Measurements from ENCODE around the gene CDH12.
"Not testable (repeated sequence)": the region's sequence is repeated elsewhere in the genome, so short reads cannot be mapped to it uniquely, and the experiment has no call there.

CDH12 gene

DNA sequence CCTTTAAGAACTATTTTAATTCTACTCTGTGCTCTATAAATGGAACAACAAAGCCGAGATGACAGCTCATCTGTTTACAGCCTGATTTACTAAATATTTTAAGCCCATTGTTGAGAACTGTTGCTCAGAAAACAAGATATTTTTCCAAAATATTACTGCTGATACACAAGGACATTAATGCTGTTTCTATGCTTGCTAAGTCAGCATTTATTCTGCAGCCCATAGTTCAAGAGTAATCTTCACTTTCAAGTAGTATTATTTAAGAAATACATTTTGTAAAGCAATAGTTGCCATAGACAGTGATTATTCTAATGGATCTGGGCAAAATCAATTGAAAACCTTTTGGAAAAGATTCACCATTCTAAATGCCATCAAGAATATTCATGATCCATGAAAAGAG lies 208.3 kb downstream of the CDH12 start:
- no peak for DNase-seq

DNA sequence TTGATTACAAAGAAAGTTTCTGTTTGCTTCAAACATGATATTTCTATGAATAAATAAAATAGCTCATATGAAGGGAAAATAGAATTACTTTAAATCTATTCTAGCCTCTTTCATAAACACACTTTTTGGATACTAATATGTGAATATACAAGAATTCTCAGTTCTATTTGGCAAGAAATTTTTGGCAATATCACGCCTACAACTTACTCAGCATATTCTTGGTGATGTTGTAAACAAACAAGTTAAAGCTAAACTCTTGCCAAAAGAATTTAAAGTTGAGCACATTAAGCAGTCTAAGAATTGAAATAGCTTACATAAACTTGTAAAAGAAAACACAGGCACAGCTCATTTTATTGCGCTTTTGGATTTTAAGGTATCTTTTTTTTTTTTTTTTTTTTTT lies 209.8 kb downstream of the CDH12 start:
- no peak for DNase-seq

DNA sequence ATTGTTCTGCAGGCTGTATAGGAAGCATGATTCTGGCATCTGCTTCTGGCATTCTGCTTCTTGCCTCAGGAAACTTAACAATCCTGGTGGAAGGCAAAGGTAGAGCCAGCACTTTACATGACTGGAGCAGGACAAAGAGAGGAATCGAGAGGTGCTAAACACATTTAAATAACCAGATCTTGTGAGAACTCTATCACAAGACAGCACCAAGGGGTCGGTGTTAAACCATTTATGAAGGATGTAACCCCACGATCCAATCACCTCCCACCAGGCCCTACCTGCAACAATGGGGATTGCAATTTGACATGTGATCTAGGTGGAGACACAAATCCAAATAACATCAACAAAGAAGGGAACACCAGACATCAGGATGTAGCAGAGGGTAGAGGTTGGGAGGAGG lies 221.5 kb downstream of the CDH12 start:
- DNase-seq, result no peak

DNA sequence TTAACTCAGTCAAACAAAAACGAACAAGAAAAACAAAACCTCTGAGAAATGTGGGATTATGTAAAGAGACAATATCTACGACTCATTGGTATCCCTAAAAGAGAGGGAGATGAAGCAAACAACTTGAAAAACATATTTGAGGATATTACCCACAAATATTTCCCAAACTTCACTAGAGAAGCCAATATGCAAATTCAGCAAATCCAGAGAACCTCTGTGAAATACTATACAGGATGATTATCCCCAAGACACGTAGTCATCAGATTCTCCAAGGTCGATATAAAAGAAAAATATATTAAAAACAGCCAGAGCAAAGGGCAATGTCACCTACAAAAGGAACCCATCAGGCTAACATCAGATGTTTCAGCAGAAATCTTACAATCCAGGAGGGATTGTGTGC lies 226.1 kb downstream of the CDH12 start:
- DNase-seq, result no peak

DNA sequence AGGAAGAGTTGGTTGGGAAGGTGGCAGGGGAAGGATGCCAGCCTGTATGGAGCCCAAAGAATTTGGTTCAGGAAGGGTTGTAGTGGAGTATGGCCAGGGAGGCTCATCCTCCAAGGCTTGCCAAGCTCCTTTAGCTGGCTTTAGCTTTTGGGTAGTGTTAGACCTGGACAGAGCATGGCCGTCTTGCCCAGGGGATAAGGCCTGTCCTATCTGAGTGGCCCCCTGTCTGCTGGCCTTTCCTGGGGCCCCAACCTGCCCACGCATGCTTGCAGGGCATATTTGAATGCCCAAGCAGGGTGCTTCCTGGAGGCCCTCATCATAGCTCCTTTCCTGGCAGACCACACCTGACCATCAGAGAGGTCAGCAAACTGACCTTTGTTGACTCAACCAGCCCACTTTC lies 227.7 kb downstream of the CDH12 start:
- no peak for DNase-seq

DNA sequence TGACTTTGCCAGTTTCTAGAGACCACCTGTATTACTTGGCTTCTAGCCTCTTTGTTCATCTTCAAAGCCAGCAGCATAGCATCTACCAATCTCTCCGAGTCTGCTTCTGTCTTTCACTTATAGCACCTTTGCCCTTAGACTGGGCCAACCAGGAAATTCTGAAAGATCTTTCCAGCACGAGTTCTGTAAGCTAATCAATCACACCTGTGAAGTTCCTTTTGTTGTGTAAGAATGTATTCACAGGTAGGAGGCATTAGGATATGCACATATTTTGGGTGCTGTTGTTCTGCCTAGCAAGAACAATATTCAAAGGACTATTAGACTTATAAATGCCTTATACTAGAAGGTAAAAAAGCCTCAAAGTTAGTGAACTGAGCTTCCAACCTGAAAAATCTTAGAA lies 232.1 kb downstream of the CDH12 start:
- no peak for DNase-seq

DNA sequence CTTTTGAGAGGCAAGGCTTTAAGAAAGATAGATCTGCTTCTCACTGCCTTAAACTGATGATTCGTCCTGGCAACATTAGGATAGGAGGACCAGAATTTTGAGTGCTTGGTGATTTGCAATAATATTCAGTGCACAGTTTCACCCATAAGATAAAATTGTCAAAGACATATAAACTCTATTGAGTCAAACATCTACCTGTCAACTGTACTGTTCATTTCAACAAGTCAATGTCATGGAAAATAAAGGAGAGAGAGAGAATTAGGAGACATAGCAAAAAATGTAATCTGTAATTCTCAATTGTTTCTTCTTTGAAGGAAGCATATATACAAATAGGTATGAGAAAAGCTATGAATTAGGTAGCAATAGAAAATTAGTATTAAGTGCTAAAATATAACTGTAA lies 237.2 kb downstream of the CDH12 start:
- no peak for DNase-seq

DNA sequence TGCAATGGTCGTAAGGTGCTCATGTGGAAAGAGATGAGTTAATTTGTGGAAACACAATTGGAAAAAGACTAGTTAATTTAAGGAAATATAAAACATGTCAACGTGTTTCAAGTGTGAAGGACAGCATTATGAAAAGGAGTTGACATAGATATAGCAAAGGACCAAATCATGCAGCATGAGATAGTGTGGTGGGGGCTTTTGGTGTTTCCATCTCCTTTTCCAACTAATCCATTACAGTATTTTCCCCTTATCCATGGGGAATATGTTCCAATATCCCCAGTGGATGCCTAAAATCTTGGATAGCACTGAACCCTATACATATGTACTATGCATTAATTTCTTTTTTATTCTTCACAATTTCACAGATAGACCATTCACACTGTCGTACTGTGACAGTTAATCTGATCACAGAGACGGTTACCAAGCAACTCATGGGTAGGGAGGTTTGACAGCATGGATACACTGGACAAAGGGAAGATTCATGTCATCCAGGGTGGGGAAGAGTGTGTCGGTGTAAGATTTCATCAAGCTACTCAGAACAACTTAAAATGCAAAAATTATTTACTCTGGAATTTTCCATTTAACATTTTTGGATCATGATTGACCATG lies 238.6 kb downstream of the CDH12 start:
- DNase-seq, result no peak

DNA sequence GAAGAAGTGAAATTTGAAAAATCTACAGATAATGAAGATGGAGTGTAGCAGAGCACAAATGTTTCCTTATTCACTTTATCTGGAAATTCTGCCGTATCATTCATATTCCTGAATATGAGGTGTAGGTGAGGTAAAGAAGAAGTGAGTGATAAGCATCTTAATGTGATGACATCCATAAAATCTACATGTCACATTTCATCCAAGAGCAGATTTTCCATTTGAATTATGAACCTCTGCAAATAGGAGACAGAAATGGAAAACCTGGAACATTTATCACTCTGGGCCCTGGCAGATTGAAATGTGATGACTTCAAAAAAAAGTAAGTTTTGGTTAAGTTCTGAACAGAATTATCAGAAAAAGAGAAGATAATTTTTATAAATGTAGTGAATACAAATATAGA lies 240.2 kb downstream of the CDH12 start:
- no peak for DNase-seq

DNA sequence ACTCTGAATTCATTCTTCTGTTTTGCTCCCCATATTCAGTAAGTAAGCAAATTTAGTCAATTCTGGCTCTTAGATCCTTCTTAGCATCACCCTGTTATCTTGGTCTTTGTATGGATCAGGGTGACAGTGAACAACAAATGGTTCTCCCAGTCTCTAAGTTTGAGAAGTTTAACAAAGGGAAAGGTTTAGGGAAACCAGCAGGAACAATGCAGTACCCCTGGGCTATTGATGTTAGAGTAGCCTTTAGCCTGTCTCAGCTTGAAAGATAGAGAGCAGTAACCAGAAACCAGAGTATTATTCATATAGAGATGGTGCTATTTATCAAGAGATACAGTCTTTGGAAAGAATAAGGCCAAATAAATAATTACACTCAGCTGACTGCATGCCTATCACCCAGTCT lies 241.8 kb downstream of the CDH12 start:
- no peak for DNase-seq

DNA sequence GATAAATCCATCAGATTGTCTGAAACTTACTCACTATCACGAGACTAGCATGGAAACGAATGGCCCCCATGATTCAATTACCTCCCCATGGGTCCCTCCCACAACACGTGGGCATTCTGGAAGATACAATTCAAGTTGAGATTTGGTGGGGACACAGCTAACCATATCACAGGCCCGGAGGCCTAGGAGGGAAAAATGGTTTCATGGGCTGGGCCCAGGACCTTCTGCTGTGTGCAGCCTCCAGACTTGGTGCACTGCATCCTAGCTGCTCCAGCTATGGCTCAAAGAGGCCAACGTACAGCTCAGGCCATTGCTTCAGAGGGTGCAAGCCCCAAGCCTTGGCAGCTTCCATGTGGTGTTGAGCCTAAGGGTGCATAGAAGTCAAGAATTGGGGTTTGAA lies 245.6 kb downstream of the CDH12 start:
- not testable (repeated sequence) for DNase-seq

DNA sequence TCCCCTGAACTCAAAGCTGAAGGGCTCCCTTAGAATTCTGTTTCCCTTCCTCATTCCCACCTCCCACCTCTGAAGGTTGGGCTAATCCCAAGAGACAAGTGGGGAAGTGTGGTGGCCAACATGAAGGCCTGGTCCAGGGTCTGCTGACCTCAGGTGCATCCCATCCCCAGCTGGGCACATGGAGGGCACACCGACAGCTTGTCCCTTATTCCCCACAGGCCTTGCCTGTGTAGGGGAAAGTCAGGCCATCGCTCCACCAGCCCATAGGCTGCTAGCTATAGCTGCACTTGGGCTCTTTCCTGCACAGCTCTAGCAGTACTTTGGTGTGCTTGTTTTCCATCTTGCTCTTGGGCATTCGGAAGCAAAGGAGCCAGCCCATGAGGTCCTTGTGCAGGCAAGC lies 247.7 kb downstream of the CDH12 start:
- no peak for DNase-seq

DNA sequence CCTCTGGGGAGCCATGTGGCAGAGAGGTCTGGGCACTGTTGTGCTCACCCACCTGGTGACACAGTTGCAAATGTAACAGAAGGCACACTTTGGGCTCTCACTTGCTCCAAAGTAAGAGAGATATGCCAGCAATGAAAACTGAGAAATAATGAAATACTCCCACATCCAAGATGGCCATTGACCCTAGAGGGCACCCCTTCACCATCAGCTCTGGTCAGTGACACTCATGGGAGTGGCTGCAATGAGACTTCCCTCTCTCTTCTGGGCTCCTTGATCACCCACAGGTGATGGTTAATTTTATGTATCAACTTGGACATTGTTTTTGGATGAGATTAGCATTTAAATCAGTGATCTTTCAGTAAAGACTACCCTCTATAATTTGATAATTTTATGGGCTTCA lies 248.4 kb downstream of the CDH12 start:
- no peak for DNase-seq

DNA sequence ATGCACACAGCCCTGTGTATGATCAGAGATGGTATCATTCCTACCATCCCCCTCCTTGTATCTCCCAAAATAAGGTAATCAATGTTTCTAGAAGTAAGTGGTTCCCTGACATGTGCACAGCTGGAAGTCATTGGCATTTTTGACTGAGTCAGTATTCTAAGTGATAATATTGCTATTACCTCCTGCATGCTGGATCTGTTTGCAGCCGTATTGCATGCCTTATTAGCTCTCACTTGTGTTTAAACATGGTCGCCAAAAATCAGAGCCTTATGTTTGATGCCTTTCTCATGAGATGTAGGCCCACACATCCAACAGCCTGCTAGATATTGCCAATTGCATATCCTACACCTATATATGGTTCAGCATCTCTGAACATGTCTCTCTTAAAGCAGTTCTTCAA lies 254.3 kb downstream of the CDH12 start:
- DNase-seq, result no peak

DNA sequence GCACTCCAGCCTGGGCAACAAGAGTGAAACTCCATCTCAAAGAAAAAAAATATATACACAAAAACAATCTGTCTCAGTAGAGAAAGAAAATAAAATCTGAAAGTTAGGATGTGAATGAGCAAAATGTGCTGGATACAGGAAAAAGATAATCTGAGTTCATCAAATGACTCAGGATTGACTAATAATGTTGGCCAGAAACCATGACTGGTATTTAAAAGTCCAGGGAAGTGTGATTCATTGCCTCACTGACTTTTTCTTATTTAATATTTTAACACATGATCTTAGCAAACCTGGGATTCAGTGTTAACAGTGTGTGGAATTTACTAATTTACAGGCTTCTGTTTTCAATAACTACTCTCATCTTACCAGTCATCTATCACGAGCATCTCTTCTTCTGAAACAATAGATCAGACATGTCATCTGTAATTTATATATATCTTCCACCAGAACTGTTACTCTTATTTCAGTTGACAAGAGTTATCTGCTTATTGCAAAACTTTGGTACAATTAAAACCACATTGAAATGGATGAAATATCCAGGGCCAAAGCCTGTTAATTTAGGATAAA lies 256.7 kb downstream of the CDH12 start:
- DNase-seq, result no peak

DNA sequence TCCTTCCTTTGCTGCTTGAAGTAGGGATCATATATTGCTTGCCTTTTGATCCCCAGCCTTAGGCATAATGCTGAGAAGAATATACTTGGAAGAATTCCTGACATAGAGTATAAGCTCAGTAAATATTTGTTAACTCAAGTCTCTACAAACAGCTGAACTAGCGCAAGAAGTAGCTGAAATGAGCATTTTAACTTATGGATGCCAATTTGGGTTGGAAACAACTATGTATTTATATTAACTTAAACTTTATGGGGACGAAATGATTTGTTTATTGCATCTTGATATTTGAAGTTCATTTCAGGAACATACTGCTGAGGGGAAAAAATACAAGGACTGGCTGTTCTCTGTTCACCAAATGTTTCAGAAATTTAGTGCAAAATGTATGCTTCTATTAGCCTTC lies 258.7 kb downstream of the CDH12 start:
- no peak for DNase-seq

DNA sequence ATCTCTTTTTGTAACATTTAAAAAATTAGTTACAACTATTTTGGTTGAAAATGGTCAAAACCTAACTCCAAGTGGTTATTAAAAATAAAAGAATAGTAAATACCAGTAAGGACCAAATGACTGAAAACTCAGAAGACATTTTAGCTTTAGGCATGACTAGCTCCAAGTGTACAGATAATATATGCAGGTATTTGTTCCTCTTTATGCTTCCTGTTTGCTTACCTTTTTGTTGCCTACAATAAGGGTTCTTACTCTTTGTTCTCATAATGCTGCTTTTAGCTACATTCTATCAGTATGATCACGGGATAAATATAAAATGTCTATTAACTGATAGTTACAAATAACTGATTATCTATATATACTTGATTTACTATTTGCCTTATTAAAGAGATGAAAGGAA lies 259.6 kb downstream of the CDH12 start:
- no peak for DNase-seq

DNA sequence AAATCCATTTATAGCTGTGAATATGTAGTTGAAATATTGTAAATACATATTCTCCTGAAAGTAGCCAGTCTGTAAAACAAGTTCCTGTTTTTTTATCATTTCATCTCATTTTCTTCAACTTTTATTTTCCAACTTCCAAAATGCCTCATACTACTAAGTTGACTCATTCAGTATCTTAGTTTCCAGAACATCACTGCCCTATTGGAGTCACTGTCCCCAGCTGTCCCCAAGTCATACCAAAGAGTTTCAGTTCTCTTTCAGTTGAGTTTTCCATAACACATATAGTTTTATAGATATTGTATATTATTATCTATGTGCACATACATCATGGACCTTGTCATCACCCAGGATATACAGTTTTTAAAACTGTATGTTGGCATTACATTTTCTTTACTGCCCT lies 261.7 kb downstream of the CDH12 start:
- DNase-seq, result no peak

DNA sequence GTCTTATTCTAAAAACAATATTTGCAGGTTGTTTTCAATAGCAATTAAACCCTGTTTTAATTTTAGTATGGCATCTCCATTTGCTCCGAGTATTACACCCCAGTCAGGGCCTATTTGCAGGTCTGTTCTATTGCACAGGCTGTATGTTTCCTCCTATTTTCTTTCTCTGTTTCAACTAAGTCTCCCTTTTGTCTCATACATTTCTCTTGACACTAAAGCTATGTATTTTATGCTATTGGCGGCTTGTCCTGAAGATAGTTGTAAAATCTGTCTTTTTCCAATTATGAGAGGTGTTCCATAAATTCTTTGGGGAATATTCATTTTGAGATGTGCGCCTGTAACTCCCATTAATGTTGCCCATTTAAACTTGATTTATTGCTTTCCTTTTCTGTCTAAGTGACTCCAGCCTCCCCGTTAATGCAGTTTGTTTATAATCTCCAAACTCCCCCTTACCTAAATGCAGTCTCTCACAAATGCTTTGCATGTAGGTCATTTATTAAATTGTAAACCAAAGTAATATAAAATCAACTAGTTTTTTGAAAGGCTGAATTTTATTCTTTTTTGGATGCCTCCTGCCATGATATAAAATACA lies 262.4 kb downstream of the CDH12 start:
- DNase-seq, result no peak

DNA sequence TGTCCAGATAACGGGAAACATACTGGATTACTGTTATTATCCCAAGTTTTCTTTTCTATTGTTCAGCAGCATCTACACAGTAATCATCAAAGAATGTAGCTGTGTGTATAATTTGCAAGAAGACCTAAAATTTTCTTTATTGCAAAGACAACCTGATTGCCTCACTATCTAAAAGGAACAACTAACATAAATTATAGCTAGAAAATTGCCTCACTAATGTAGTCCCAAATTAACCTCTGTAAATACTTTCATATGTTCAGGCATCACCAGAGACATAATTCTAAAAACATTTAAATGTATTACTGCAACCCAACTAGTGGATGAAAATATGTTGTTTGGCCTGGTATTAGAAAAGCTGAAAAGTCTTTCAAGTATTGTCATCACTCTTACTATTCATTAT lies 275.4 kb downstream of the CDH12 start:
- DNase-seq, result no peak

DNA sequence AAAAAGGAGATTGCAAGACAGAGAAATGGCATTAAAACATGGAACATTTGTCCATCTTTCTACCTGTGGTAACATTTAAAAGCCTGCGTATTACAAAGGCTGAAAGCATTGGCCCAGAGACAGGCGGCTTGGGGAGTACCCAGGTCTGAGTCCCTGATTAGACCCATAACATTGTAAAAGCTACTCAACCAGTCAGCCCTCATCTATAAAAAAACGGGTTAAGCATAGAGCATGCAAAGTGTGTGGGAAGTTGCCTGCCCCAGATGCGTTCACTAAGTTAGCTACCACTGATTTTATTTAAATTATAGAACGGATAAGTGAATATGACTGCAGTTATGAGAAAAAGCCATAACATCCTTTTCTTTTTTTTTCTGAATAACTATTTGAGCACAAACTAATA lies 276.1 kb downstream of the CDH12 start:
- no peak for DNase-seq

DNA sequence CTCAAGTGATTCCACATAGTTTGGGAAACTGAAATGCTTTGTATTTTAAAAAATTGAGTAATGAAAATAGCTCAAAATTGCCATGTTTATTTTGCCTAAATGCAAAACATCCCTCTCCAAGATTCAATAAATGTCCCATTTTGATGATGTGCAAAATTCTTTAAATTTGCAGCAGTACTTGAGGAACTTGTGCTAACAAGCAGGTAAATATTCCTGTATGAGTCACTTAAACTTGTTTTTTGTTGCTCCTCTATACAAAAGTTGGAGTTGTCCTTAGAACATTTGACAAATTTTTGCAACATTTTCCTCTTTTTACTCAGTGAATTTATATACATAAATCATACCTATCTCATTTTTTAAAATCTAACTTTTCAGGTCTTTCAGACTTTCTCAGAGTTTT lies 280.2 kb downstream of the CDH12 start:
- no peak for DNase-seq

DNA sequence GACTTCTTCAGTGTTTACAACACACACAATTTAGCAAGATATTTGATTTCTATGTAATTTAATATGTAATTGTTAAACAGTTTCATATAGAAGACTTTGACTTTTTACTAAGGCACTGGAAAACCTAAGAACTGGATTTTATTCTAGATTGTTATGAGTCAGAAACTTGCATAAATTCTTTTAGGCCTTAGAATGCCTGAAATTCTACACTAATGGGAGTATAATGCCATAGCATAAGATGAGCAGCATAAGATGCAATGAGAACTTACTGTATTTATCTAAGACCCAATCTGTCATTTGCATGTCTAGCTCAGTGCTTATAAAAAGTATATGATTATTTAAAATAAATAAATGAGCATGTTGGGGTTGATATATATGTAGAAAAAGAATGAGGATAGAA lies 285.2 kb downstream of the CDH12 start:
- no peak for DNase-seq

DNA sequence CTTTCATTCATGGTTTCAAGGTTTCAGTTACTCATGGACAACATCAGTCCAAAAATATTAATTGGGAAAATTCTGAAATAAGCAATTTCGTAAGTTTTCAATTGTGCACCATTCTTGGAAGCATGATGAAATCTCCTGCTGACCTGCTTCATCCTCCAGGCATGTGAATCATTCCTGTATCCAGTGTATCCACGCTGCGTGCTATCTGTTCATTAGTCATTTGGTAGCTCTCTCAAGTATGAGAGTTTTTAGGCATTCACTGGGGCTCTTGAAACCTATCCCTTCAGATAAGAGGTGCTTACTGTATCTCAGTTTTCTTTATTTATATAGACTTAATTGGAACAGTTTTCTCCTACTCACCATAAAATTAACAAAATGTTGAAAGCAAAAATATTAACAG lies 293.0 kb downstream of the CDH12 start:
- no peak for DNase-seq

DNA sequence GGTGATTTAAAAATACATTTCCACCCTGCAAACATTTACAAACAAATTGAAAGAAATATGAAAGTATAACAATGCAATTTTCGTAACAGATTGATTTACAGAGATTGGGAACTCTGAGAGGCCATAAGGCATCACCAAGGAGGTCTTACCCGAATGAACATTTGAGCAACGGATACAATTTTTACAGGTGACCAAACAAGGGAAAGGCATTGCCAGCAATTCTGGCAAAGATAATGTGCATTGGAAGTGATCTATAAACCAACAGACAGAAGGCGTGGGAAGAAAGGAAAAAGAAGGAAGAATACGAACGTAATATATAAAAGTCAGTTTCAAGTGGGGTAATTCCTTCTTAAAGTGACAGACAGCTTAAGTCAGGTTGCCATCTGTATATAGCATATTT lies 295.9 kb downstream of the CDH12 start:
- DNase-seq, result no peak

Data from activated gamma-delta T cell treated with Interleukin-2 at 50 U/mL for 16 hours (primary cell).